Medulla oblongata (tissue), 1 donor: ENCODE results near the gene SERPINH1.

ENCODE experiments used
- DNase-seq: peaks from one replicate; pipeline ENCODE4 v3.0.0-alpha.2; 2015; ENCODE audit errors: extremely low spot score

Gene SERPINH1

GRCh38 chr11:75532200-75533048 lies 29.6 kb upstream of the SERPINH1 start:
- DNase-seq: peak; percentile 81

- DNase-seq: no peak
Measured at GRCh38 chr11:75533896-75534258, 28.2 kb upstream of the SERPINH1 start.

- DNase-seq: no peak
Measured at GRCh38 chr11:75534259-75535069, 27.6 kb upstream of the SERPINH1 start.

- DNase-seq: no peak
Measured at GRCh38 chr11:75535071-75535470, 27.0 kb upstream of the SERPINH1 start.

- DNase-seq: no peak
Measured at GRCh38 chr11:75536786-75537641, 25.0 kb upstream of the SERPINH1 start.

- no peak for DNase-seq
Measured at GRCh38 chr11:75537740-75538139, 24.3 kb upstream of the SERPINH1 start.

GRCh38 chr11:75538150-75538942 lies 23.7 kb upstream of the SERPINH1 start:
- DNase-seq: no peak

- no peak for DNase-seq
Measured at GRCh38 chr11:75539459-75540334, 22.4 kb upstream of the SERPINH1 start.

GRCh38 chr11:75541193-75542087 lies 20.6 kb upstream of the SERPINH1 start:
- no peak for DNase-seq

GRCh38 chr11:75542088-75542438 lies 20.0 kb upstream of the SERPINH1 start:
- DNase-seq: no peak

- no peak for DNase-seq
Measured at GRCh38 chr11:75543806-75544205, 18.2 kb upstream of the SERPINH1 start.

- no peak for DNase-seq
Measured at GRCh38 chr11:75547177-75547576, 14.9 kb upstream of the SERPINH1 start.

- DNase-seq: peak; percentile 82
Measured at GRCh38 chr11:75547617-75548058, 14.4 kb upstream of the SERPINH1 start.

- no peak for DNase-seq
Measured at GRCh38 chr11:75548595-75549272, 13.3 kb upstream of the SERPINH1 start.

GRCh38 chr11:75549370-75549958 lies 12.6 kb upstream of the SERPINH1 start:
- no peak for DNase-seq

GRCh38 chr11:75553182-75553581 lies 8.9 kb upstream of the SERPINH1 start:
- no peak for DNase-seq

GRCh38 chr11:75553889-75554257 lies 8.2 kb upstream of the SERPINH1 start:
- no peak for DNase-seq
